ENCODE data around the gene DUSP14. TPM values are rescaled to one million over a fixed set of nuclear protein-coding genes. Genes with fewer than 3 reads are reported as not detected.
A peak's percentile ranks its signal among the peaks of the same experiment; 100 is the strongest.

DUSP14 gene
- total and polyA plus RNA-seq, 2 of the 8 experiments (the other 6 are each of a cell fraction or from before 2014, with no cell fraction given), result 22.1 to 37.9 TPM

GRCh38 chr17:37541880-37542660 is 52.4 kb downstream of the DUSP14 start:
- H3K23ac ChIP-seq (ENCODE audit: insufficient read length), result no peak overlapping the region
- TF ChIP-seq TEAD4 (IDR thresholded peaks at IDR 0.05; ENCODE audit: low read depth, low read length), result no peak
- peak; percentile 62; the same call in 1 of the 2 replicates for TF ChIP-seq ATF3 (IDR thresholded peaks at IDR 0.05; ENCODE audit: insufficient read depth, low read depth, low read length)
- TF ChIP-seq NANOG (IDR thresholded peaks at IDR 0.05; ENCODE audit: insufficient read depth, low read depth, low read length, poor library complexity, severe bottlenecking), result peak; percentile 6
- TF ChIP-seq RAD21 (IDR thresholded peaks at IDR 0.05 in 1 of 2, conservative IDR thresholded peaks at IDR 0.05 in 1 of 2; ENCODE audit: low read depth in 2 of 2, low read length in 2 of 2), result no peak
- no peak for TF ChIP-seq SUZ12 (IDR thresholded peaks at IDR 0.05; ENCODE audit: low read length)
- peak; percentile 93 for TF ChIP-seq CEBPB (IDR thresholded peaks at IDR 0.05; ENCODE audit: low read depth, low read length)
- TF ChIP-seq JUN (IDR thresholded peaks at IDR 0.05; ENCODE audit: low read depth, low read length), result no peak
- peak; percentile 78 for TF ChIP-seq JUND (IDR thresholded peaks at IDR 0.05; ENCODE audit: low read length)
- no peak for TF ChIP-seq CTBP2 (IDR thresholded peaks at IDR 0.05; ENCODE audit: borderline replicate concordance, insufficient read depth, insufficient read length, low read length)
- no peak for TF ChIP-seq CBX5 (IDR thresholded peaks at IDR 0.05; ENCODE audit: low read depth, low read length)
- no peak overlapping the region for H2BK15ac ChIP-seq (ENCODE audit: low read length)
- no peak overlapping the region for H2AFZ ChIP-seq (ENCODE audit: low read length)
- H3K14ac ChIP-seq (ENCODE audit: insufficient read length), result no peak overlapping the region
- H4K8ac ChIP-seq (ENCODE audit: extremely low read depth, insufficient read depth, low read length), result no peak overlapping the region
- no peak overlapping the region for H4K5ac ChIP-seq (ENCODE audit: insufficient read length, low read depth, low read length)
- H2BK120ac ChIP-seq (replicated peaks; ENCODE audit: low read depth, low read length), result no peak overlapping the region
- no peak overlapping the region for H3K27ac ChIP-seq (ENCODE audit: low read depth, low read length)
- H2BK5ac ChIP-seq (ENCODE audit: low read depth, low read length), result no peak overlapping the region; the same call in 1 of the 2 replicates
- no peak overlapping the region for H3K56ac ChIP-seq (replicated peaks; ENCODE audit: insufficient read length, low read depth, low read length)
- 0 out of 4 replicates have a peak, but pooled peaks cover 0 to 5% of the 10 kb centered on the region in 2 experiments for H3K79me2 ChIP-seq (ENCODE audit: control insufficient read depth in 1 of 2, insufficient read depth in 2 of 2, low read length in 2 of 2)
- no peaks in the 10 kb centered on the region for H4K20me1 ChIP-seq (replicated peaks in 1 of 2; ENCODE audit: control insufficient read depth in 1 of 2, insufficient read depth in 2 of 2, low read length in 2 of 2)
- no peaks in the 10 kb centered on the region for H3K23me2 ChIP-seq (ENCODE audit: low read depth, low read length)
- H3K4me2 ChIP-seq (ENCODE audit: insufficient read depth in 1 of 2, low read depth in 2 of 2, low read length in 2 of 2), result peak overlapping the region in 1 of 2 experiments; percentile 2; a peak in 2 of 4 replicates
- no peak overlapping the region for H4K91ac ChIP-seq (replicated peaks; ENCODE audit: insufficient read length, low read length)
- peaks cover 0 to 9% (median 2%) of the 10 kb centered on the region in 4 experiments; a peak in 3 of 7 replicates for H3K4me1 ChIP-seq (replicated peaks in 1 of 4; ENCODE audit: control insufficient read depth in 3 of 4, insufficient read depth in 4 of 4, low read length in 3 of 4)
- CTCF ChIA-PET (ENCODE audit: partially characterized antibody), result interaction anchor here (0.7 to 2.0 kb wide), 6 partner anchors 14 to 104 kb away, joined by 3 to 19 read pairs (median 4); no protein-coding TSS in a partner anchor
- H3K4ac ChIP-seq (replicated peaks; ENCODE audit: insufficient read length, low read depth, low read length), result no peak overlapping the region
- FAIRE-seq (no peak), DNase-seq (ENCODE audit: low read depth in 1 of 2, low spot score in 2 of 2) (no peak)
- H2BK20ac ChIP-seq (ENCODE audit: low read length), result no peak overlapping the region
- H3K18ac ChIP-seq (ENCODE audit: extremely low read depth, low read length), result no peak overlapping the region
- no peak overlapping the region for H3K9ac ChIP-seq (replicated peaks in 1 of 4; ENCODE audit: extremely low read depth in 1 of 4, low read depth in 3 of 4, low read length in 3 of 4)
- H3K4me3 ChIP-seq (ENCODE audit: extremely low read depth in 1 of 4, insufficient read depth in 2 of 4, low read depth in 3 of 4, low read length in 4 of 4), result no peak overlapping the region
- peaks cover 4 to 30% (median 19%) of the 10 kb centered on the region in 4 experiments for H3K36me3 ChIP-seq (ENCODE audit: control insufficient read depth in 2 of 4, insufficient read depth in 4 of 4, low read length in 3 of 4)
- no peaks in the 10 kb centered on the region for H3K27me3 ChIP-seq (replicated peaks in 1 of 4; ENCODE audit: control insufficient read depth in 3 of 4, extremely low read depth in 1 of 4, insufficient read depth in 3 of 4, low read length in 3 of 4)
- H2BK12ac ChIP-seq (ENCODE audit: low read depth, low read length), result no peak overlapping the region
- no peaks in the 10 kb centered on the region for H3K9me3 ChIP-seq (ENCODE audit: insufficient read depth in 2 of 2, low read depth in 1 of 2, low read length in 1 of 2)
- 91% methylated on average over 9 of the region's 9 CpGs; no CpG with 5 or more reads in 1 of the 2 experiments for WGBS, 2 experiments (ENCODE audit: extremely low coverage in 1 of 2, insufficient coverage in 1 of 2, insufficient read length in 1 of 2, insufficient replicate concordance in 2 of 2, low coverage in 1 of 2, low lambda C conversion rate in 2 of 2, missing lambda C conversion rate in 1 of 2)
- H2AK5ac ChIP-seq (ENCODE audit: low read depth, low read length), result no peak overlapping the region
- no peaks in the 10 kb centered on the region for H3K79me1 ChIP-seq (ENCODE audit: low read depth, low read length)
- POLR2A ChIA-PET (ENCODE audit: partially characterized antibody), result interaction anchor here (0.6 to 1.4 kb wide), 7 partner anchors 8 to 422 kb away, joined by 3 to 4 read pairs (median 3); partner anchors contain the start of gene SYNRG
